HG02642 (cell line): Measurements from ENCODE around the gene ATRNL1.

Experiments used
- ATAC-seq: cut with Tn5 transposase; IDR thresholded peaks from one replicate; pipeline ENCODE4 v1.9.1; 2021; ENCODE audit warnings: mild to moderate bottlenecking; ENCODE audit not compliant: unreplicated experiment, poor library complexity

ATRNL1 gene

DNA sequence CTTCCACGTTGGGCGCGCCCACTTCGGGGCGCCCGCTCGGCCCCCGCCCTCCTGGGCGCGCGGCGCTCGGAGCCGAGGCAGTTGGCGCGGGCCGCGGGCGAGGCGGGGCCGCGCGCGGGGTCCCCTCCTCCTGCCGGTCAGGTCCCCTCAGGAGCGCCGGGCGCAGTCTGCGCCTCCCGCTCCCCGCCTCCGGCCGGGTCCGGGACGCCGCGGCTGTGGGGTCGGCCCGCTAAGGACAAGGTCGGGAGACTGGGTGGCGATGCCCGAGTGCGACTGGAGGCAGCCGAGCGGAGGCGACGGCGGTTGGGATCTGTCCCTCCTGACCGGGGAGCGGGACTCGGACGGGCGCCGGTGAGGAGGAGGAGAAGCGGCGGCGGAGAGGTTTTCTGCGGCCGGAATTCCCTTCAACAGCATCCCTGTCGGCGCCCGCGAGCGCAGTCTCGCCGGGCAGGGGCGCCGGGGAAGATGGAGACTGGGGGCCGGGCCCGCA, at the start of gene ATRNL1:
Gene ATRNL1 (plus strand): TSS at position 80 of the 490 bp plus-strand sequence. CDS start 386 bp downstream, at position 466.
- ATAC-seq: peak; percentile 77

GRCh38 chr10:115043719-115044118, 49.4 kb upstream of the ATRNL1 start:
- no peak for ATAC-seq

- no peak for ATAC-seq
Measured at GRCh38 chr10:115044891-115045290, 48.3 kb upstream of the ATRNL1 start.

- no peak for ATAC-seq
Measured at GRCh38 chr10:115045499-115045898, 47.7 kb upstream of the ATRNL1 start.

GRCh38 chr10:115046686-115047236, 46.4 kb upstream of the ATRNL1 start:
- no peak for ATAC-seq

DNA sequence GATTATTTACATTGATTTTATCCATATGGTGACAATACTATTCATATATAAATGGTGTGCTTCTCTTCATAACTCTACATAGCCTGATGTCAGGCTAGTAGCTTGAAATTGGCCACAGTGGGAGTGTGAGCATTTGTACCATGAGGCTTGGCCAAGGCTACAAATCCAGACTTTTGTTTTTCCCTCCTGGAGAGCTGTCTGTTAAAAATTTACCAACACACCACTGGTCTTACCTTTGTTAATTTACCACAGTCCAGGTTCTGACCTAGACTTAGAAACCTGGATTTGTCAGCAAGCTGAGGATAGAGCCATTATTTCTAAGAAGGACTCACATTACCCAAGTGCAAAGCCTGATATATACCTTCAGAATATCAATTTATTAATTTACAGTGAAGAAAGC, 45.5 kb upstream of the ATRNL1 start:
- ATAC-seq: no peak

GRCh38 chr10:115049318-115049717, 43.8 kb upstream of the ATRNL1 start:
- no peak for ATAC-seq

GRCh38 chr10:115049960-115050359, 43.2 kb upstream of the ATRNL1 start:
- no peak for ATAC-seq

DNA sequence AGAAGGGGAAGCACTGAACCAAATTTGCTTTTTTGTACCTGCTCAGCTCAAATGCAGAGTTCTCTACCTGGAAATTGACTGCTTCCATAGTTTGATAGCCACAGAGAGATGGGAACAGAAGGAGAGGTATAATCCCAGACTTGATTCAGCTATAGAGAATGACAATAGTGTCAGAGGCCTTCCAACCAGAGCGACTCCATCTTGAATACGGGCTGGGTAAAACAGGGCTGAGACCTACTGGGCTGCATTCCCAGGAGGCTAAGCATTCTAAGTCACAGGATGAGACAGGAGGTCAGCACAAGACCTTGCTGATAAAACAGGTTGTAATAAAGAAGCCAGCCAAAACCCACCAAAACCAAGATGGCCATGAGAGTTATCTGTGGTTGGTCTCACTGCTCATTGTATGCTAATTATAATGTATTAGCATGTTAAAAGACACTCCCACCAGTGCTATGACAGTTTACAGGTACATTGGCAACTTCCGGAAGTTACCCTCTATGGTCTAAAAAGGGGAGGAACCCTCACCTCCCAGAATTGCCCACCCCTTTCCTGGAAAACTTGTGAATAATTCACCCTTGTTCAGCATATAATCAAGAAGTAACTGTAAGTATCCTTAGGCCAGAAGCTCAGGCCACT, 42.7 kb upstream of the ATRNL1 start:
- no peak for ATAC-seq

DNA sequence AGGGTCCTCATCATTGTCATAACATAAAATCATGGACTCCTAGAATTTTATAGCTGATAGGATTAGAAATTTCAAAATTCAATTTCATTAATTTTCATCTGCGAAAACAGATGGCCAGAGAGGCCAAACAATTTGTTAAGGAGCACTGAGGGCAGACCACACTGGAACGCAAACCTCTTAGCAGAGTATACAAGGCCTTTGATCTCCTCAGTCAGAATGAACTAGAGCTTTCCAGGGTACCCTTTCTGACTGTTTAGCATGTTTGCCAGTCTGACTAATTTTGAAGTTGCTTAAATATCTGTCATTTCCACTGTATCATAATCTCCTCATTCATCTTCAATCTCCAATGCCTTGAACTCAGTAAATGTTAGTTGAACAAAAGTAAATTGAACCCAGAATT, 41.9 kb upstream of the ATRNL1 start:
- no peak for ATAC-seq

GRCh38 chr10:115052226-115052625, 40.9 kb upstream of the ATRNL1 start:
- no peak for ATAC-seq

GRCh38 chr10:115052728-115053127, 40.4 kb upstream of the ATRNL1 start:
- ATAC-seq: no peak

- ATAC-seq: no peak
Measured at GRCh38 chr10:115056186-115056585, 37.0 kb upstream of the ATRNL1 start.

DNA sequence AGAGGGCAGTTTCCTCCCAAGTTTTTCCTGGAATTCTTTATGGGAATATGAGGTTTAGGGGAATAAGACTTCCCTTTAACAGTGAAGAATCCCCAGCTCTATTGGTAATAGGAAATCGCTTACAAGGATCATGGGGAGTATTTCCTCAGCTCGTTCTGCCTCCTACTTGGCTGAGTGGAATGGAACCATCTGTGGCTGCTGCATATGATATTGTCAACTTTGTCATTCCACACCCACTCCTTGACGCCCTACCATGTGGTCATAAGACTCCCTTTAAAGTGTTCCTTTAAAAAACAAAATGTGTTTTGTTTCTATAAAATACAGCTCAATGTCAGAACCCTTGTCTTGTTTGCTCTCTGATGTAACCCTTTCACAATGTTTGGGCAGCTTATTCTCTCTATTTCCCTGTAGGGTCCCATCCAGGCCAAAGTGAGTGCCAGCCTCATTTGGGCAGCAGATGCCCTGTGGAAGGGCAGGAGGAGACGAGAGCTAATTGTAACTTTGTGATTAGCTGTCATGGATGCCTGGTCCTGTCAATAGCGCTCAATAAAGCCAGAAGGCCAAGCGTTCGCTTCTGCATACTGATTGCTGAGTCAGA, 33.8 kb upstream of the ATRNL1 start:
- ATAC-seq: no peak

- no peak for ATAC-seq
Measured at GRCh38 chr10:115063701-115064658, 29.2 kb upstream of the ATRNL1 start.

- ATAC-seq: no peak
Measured at GRCh38 chr10:115065801-115066200, 27.4 kb upstream of the ATRNL1 start.

- ATAC-seq: no peak
Measured at GRCh38 chr10:115066528-115066927, 26.6 kb upstream of the ATRNL1 start.

- ATAC-seq: no peak
Measured at GRCh38 chr10:115073796-115074195, 19.4 kb upstream of the ATRNL1 start.

DNA sequence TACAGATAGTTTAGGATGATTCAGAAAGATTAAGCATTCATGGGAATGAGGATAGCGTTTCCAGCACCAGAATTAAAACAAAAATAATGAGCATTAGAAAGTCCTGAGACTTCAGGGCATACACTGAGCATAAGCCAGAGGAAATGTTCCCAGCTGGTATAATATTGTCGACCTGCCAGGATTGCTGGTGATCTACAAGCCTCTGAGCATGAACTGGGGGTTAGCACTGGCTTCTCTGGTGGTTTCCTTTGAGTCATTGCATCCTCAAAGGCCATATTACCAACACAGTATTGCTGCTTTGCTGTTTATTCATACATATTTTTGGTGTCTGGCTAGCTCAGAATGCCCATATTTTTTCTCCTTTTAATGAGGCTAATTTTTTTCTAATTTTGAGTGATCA, 10.7 kb upstream of the ATRNL1 start:
- ATAC-seq: no peak

- ATAC-seq: no peak
Measured at GRCh38 chr10:115084277-115084850, 8.8 kb upstream of the ATRNL1 start.
